LNCAP (cell line): ENCODE results near the gene HSF2.

Source experiments
- CTCF ChIP-seq: fragments of 450-650 bp; IDR thresholded peaks from 2 replicates; pipeline ENCODE4 v1.5.1; 2017; ENCODE audit warnings: mild to moderate bottlenecking

The HSF2 gene

GRCh38 chr6:122432816-122433215 lies 33.4 kb downstream of the HSF2 start:
- TF ChIP-seq CTCF: no peak

GRCh38 chr6:122438975-122439374 lies 39.5 kb downstream of the HSF2 start:
- TF ChIP-seq CTCF: no peak

GRCh38 chr6:122445274-122445673 lies 45.8 kb downstream of the HSF2 start:
- TF ChIP-seq CTCF: no peak

GRCh38 chr6:122449069-122449468 lies 49.6 kb downstream of the HSF2 start:
- no peak for TF ChIP-seq CTCF

GRCh38 chr6:122452509-122452908 lies 53.1 kb downstream of the HSF2 start:
- no peak for TF ChIP-seq CTCF

- no peak for TF ChIP-seq CTCF
Observed at GRCh38 chr6:122454673-122455072, 55.2 kb downstream of the HSF2 start.

GRCh38 chr6:122458087-122458486 lies 58.6 kb downstream of the HSF2 start:
- no peak for TF ChIP-seq CTCF

- no peak for TF ChIP-seq CTCF
Observed at GRCh38 chr6:122459240-122459639, 59.8 kb downstream of the HSF2 start.
